22Rv1 (cell line): ENCODE data around the gene SYNPO.

Experiments used
- H3K27ac ChIP-seq: fragments of 450-650 bp; 2 replicates; pipeline ENCODE4 v1.5.1; 2017
- CTCF ChIP-seq: fragments of 450-650 bp; IDR thresholded peaks from 2 replicates; pipeline ENCODE4 v1.5.1; 2017; ENCODE audit warnings: mild to moderate bottlenecking
- ZFX ChIP-seq: fragments of 450-650 bp; IDR thresholded peaks from 2 replicates; pipeline ENCODE4 v1.6.1; 2017; ENCODE audit warnings: antibody characterized with exemption, borderline replicate concordance

Gene SYNPO

GRCh38 chr5:150614661-150615060, 25.8 kb upstream of the SYNPO start:
- peak overlapping the region; percentile 40; the same call in 1 of the 2 replicates for H3K27ac ChIP-seq

GRCh38 chr5:150615141-150615699, 25.2 kb upstream of the SYNPO start:
- H3K27ac ChIP-seq: peak overlapping the region; percentile 40
- TF ChIP-seq ZFX: no peak

More at GRCh38 chr5:150614661-150615060, 25.8 kb upstream of the SYNPO start:
- TF ChIP-seq ZFX (no peak), CTCF (no peak)

DNA sequence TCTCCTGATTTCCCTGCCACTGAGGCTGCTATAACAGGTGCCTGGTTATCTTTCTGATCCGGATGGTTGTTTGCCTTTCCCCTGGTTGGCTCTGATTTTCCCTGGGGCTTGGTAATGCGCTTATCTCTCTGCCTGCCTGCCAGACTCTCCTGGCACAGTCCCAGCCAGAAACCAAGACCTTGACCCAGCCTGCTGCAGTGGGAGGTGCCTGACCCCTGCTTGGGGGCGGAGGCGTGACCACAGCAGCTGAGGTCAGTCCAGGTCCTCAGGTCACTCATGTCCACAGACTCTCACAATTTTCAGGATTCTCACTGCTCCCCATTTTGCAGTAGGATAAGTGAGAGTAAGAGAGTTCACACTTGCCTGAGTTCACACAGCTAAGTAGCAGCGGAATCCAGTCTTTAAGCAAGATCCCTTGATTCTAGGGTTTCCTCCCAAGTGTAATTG, 24.4 kb upstream of the SYNPO start:
- TF ChIP-seq CTCF (no peak), ZFX (no peak)
- H3K27ac ChIP-seq: peak overlapping the region; percentile 40; the same call in 1 of the 2 replicates

DNA sequence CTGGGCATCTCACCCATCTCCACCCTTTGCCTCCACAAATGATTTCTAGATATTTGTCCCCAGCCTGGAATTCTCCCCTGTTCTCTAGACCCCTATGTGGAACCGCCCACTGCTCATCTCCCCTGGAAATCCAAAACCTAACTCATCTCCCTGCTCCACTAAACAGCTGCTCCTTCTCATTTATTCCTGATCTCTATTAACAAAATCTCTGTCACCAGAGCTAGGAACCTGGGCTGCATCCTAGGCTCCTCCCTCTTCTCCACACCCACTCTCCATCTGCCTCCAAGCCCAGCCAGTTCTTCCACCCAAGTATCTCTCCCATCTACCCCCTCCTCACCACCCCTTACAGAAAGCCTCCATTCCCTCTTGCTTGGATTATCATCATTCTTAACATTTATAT, 24.0 kb upstream of the SYNPO start:
- TF ChIP-seq ZFX (no peak), CTCF (no peak)
- peak overlapping the region; percentile 40; the same call in 1 of the 2 replicates for H3K27ac ChIP-seq

- TF ChIP-seq ZFX (no peak), CTCF (no peak)
These were observed 22.3 kb upstream of the SYNPO start for GRCh38 chr5:150618163-150618562.

GRCh38 chr5:150618588-150619281, 21.7 kb upstream of the SYNPO start:
- TF ChIP-seq CTCF: no peak
- TF ChIP-seq ZFX: no peak
- no peak overlapping the region for H3K27ac ChIP-seq

More at GRCh38 chr5:150618163-150618562, 22.3 kb upstream of the SYNPO start:
- no peak overlapping the region for H3K27ac ChIP-seq

DNA sequence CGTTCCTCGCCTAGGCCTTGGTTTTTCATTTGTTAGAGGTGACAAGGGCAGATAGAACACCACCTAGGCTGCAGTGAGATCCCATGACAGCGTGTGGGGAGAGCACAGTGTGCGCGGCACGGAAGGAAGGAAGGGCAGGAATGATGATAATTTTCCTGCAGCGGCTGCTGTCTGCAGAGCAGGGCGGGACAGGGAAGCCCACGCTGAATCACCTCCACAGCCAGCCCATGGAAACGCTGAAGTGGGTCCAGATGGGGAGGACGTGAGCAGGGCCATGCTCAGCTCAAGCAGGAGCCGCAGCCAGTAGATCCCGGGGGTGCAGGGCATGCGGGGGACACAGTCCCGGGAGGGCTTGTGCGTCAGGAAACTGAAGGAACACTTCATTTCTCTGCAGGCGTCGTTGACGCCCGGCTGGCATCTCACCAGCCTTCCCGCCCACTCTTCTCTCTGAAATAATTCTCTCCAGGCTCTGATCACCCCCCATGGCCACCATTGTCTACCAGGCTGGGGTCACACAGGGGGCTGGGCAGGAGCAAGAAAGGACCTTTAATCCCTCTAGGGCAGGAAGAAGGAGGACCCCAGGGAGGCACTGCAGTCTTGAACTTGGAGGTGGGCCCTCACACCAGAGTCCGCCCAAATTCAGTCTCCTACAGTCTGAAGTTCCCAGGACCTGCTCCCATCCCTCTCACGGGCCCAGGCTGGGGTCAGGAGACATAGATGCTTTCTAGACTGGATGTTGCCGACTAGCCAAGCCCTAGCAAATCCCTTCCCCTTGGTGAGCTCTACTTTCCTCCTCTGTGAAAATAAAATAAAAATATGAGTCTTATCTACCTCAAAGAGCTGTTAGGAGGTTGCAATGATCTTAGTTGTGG, 20.9 kb upstream of the SYNPO start:
- TF ChIP-seq ZFX (no peak), CTCF (no peak)
- H3K27ac ChIP-seq: no peak overlapping the region
